K562 (cell line): ENCODE data around the gene ADAMTS2. TPM values are rescaled to one million over a fixed set of nuclear protein-coding genes. Genes with fewer than 3 reads are reported as not detected.
A peak's percentile ranks its signal among the peaks of the same experiment; 100 is the strongest.

Source experiments
- ATAC-seq: fragments of 200-7000 bp; cut with Tn5 transposase; 3 replicates; pipeline ENCODE4 v1.9.1; 2020; ENCODE audit warnings: moderate library complexity
- BruUV-seq: library from RNA; stranded (reverse); fragments of 400-500 nt; replicated peaks from 2 replicates; lab custom pipeline; 2021; lab: Mats Ljungman, UMichigan
- CTCF ChIA-PET: fragments of 300-600 bp; formaldehyde crosslinking; extraction: SDS; loops from one replicate; lab custom pipeline; 2021; ENCODE audit warnings: low intra/inter-chr PET ratio; lab: Yijun Ruan, JAX
- POLR2A ChIA-PET: fragments of 300-600, 350-650 bp; sonication (Branson Sonifier 250); formaldehyde crosslinking; extraction: SDS; loops from one replicate; lab custom pipeline; 2021; ENCODE audit warnings: antibody characterized with exemption, inconsistent platforms; lab: Yijun Ruan, JAX
- DNase-seq, 4 experiments: peaks; one replicate each; pipeline versions ENCODE4 v3.0.0 to v3.0.0-alpha.2; 2011 to 2018; ENCODE audit warnings: low spot score in 3 of 4, mixed read lengths in 3 of 4; ENCODE audit errors: extremely low read depth in 1 of 4
- FAIRE-seq: peaks from 2 replicates; lab custom pipeline; 2011; peaks lifted over from hg19 to GRCh38; lab: Jason Lieb, UNC
- H2AFZ ChIP-seq: 2 replicates; pipeline ENCODE4 v1.6.0; 2011; ENCODE audit warnings: low read depth, low read length, control low read depth, inconsistent platforms
- H3K27ac ChIP-seq: fragments of 200-600 bp; 3 replicates; pipeline ENCODE4 v1.8.0; 2011; ENCODE audit warnings: low read depth, mild to moderate bottlenecking, control low read depth, inconsistent platforms, low read length, moderate library complexity, mixed read lengths; ENCODE audit errors: extremely low read depth
- H3K27me3 ChIP-seq, 2 experiments: fragments of 300-600 bp in 1 of 2; 2 replicates in 1 of 2; 3 replicates in 1 of 2; pipeline versions ENCODE4 v1.6.0 to v1.8.0; 2011; ENCODE audit warnings: inconsistent platforms in 2 of 2, low read length in 2 of 2, mild to moderate bottlenecking in 1 of 2, mixed read lengths in 1 of 2, moderate library complexity in 1 of 2; ENCODE audit not compliant: control insufficient read depth in 2 of 2, insufficient read depth in 2 of 2
- H3K36me3 ChIP-seq: fragments of 300-600 bp; 3 replicates; pipeline ENCODE4 v1.8.0; 2011; ENCODE audit warnings: mild to moderate bottlenecking, low read length, inconsistent platforms; ENCODE audit not compliant: control insufficient read depth, insufficient read depth
- H3K4me1 ChIP-seq, 2 experiments: fragments of 200-600 bp in 1 of 2; replicated peaks in 1 of 2; 2 replicates in 1 of 2; 3 replicates in 1 of 2; pipeline versions ENCODE4 v1.5.1 to v1.8.0; 2011; ENCODE audit warnings: inconsistent platforms in 2 of 2, low read length in 2 of 2, mild to moderate bottlenecking in 1 of 2, mixed read lengths in 1 of 2, moderate library complexity in 1 of 2; ENCODE audit not compliant: control insufficient read depth in 2 of 2, insufficient read depth in 2 of 2
- H3K4me2 ChIP-seq: 2 replicates; pipeline ENCODE4 v1.6.1; 2011; ENCODE audit warnings: low read length, control low read depth, inconsistent platforms, mixed read lengths; ENCODE audit not compliant: insufficient read depth
- H3K4me3 ChIP-seq: fragments of 200-600 bp; sonication (generic), shearing (Covaris generic); 2 replicates; pipeline ENCODE4 v1.5.1; 2016; ENCODE audit warnings: control low read depth, inconsistent platforms
- H3K79me2 ChIP-seq: fragments of 200-600 bp; 3 replicates; pipeline ENCODE4 v1.8.0; 2011; ENCODE audit warnings: low read length, inconsistent platforms; ENCODE audit not compliant: control insufficient read depth, insufficient read depth
- H3K9ac ChIP-seq, 2 experiments: 2 replicates each; pipeline versions ENCODE4 v1.6.0 to v1.6.1; 2011; ENCODE audit warnings: low read depth in 2 of 2, low read length in 2 of 2, control low read depth in 1 of 2, inconsistent platforms in 1 of 2, mild to moderate bottlenecking in 1 of 2, mixed read lengths in 1 of 2; ENCODE audit not compliant: insufficient read depth in 1 of 2
- H3K9me1 ChIP-seq: one replicate; pipeline ENCODE4 v1.6.0; 2011; ENCODE audit warnings: inconsistent platforms, mild to moderate bottlenecking, low read length, moderate library complexity; ENCODE audit not compliant: control insufficient read depth, insufficient read depth
- H3K9me3 ChIP-seq: replicated peaks from 2 replicates; pipeline ENCODE4 v1.5.1; 2011; ENCODE audit warnings: low read depth, low read length, inconsistent platforms; ENCODE audit not compliant: control insufficient read depth, insufficient read depth
- H4K20me1 ChIP-seq: replicated peaks from 2 replicates; pipeline ENCODE4 v1.6.1; 2011; ENCODE audit warnings: low read length, inconsistent platforms, mixed read lengths; ENCODE audit not compliant: control insufficient read depth, insufficient read depth
- MECOM ChIP-seq: fragments of 250-450 bp; sonication (Bioruptor Pico); IDR thresholded peaks from 2 replicates; pipeline ENCODE4 v1.8.0; 2022; ENCODE audit warnings: inconsistent platforms
- RBM17 ChIP-seq: fragments of 200-400 bp; formaldehyde crosslinking; IDR thresholded peaks from 2 replicates; pipeline ENCODE4 v1.6.1; 2017; ENCODE audit warnings: low read depth, mild to moderate bottlenecking, low read length, borderline replicate concordance
- STAG1 ChIP-seq: sonication (generic); formaldehyde crosslinking; IDR thresholded peaks from 2 replicates; pipeline ENCODE4 v1.5.0; 2020; ENCODE audit warnings: missing genetic modification reagents, borderline replicate concordance
- WGBS: fragments of 100-300 bp; shearing (Covaris generic); methylation state at CpG from one replicate; pipeline ENCODE4 v1.1.6; 2016; ENCODE audit warnings: low coverage, mixed read lengths; ENCODE audit not compliant: insufficient coverage; ENCODE audit errors: missing lambda C conversion rate; 5-methylcytosine and 5-hydroxymethylcytosine counted together
- in situ Hi-C: fragments of 300-500 bp; cut with MboI; formaldehyde crosslinking; loops from 4 replicates; pipeline ENCODE4 v1.15.0; 2018; ENCODE audit warnings: inconsistent platforms, mixed read lengths
- intact Hi-C: fragments of 100-400 bp; cut with micrococcal nuclease; formaldehyde crosslinking; loops from 2 replicates; pipeline ENCODE4 v1.14.2; 2022
- polyA plus RNA-seq, 8 experiments: library from polyadenylated mRNA; depleted of rRNA in 4 of 8; stranded (reverse) in 5 of 8; unstranded in 3 of 8; fragments of >200 nt; fragmentation: Nextera tagmentation in 2 of 8; fragmentation: Illumina TruSeq in 1 of 8; extraction: Ambion mirVana in 2 of 8; extraction: Trizol in 1 of 8; gene quantifications; 2 replicates each; pipeline versions ENCODE4 v1.2.1 to v1.2.3, GENCODE V29; 2011 to 2014; ENCODE audit warnings: inconsistent platforms in 1 of 8, missing spikeins in 1 of 8
- total RNA-seq, 7 experiments: library from RNA; depleted of rRNA in 6 of 7; stranded (reverse); fragments of >200 nt in 6 of 7; fragmentation: Illumina TruSeq in 2 of 7; extraction: Trizol in 2 of 7; gene quantifications; 2 replicates each; pipeline versions ENCODE4 v1.2.1 to v1.2.3, GENCODE V29; 2011 to 2021; ENCODE audit warnings: low replicate concordance in 1 of 7
- TF ChIP-seq, protein P1 (sequence below), 3 experiments: fragments of 200-800 bp in 1 of 3; sonication (Bioruptor generic) in 1 of 3; sonication (generic) in 1 of 3; formaldehyde crosslinking in 1 of 3; IDR thresholded peaks; 2 replicates each; pipeline versions ENCODE4 v1.6.1 to v1.8.0; 2016 to 2022; ENCODE audit warnings: mild to moderate bottlenecking in 2 of 3, missing compliant biosample characterization in 2 of 3, missing genetic modification characterization in 2 of 3, missing genetic modification reagents in 1 of 3
- TF ChIP-seq, protein P2 (sequence below), 2 experiments: fragments of 450-650 bp in 1 of 2; sonication (generic) in 1 of 2; formaldehyde crosslinking; conservative IDR thresholded peaks; 2 replicates each; pipeline versions ENCODE4 v1.4.0 to v1.8.1; 2020 to 2022; ENCODE audit warnings: mild to moderate bottlenecking in 1 of 2, missing genetic modification reagents in 1 of 2
- TF ChIP-seq, protein P3 (sequence below), 3 experiments: IDR thresholded peaks in 2 of 3; conservative IDR thresholded peaks in 1 of 3; 2 replicates each; pipeline ENCODE4 v1.5.1; 2011 to 2012; ENCODE audit warnings: low read length in 3 of 3, mild to moderate bottlenecking in 3 of 3, control low read depth in 2 of 3, improper control_type of control experiment in 1 of 3, inconsistent platforms in 1 of 3, low read depth in 1 of 3, mixed read lengths in 1 of 3, moderate library complexity in 1 of 3; ENCODE audit not compliant: insufficient read depth in 2 of 3
- TF ChIP-seq, protein P4 (sequence below), 3 experiments: fragments of 200-800 bp in 1 of 3; fragments of 250-450 bp in 1 of 3; fragments of 450-650 bp in 1 of 3; sonication (Bioruptor Pico) in 1 of 3; sonication (Bioruptor generic) in 1 of 3; formaldehyde crosslinking in 1 of 3; IDR thresholded peaks; 2 replicates each; pipeline versions ENCODE4 v1.6.1 to v1.8.0; 2016 to 2022; ENCODE audit warnings: mild to moderate bottlenecking in 2 of 3, missing genetic modification characterization in 2 of 3, missing compliant biosample characterization in 1 of 3, moderate library complexity in 1 of 3
- TF ChIP-seq, protein P5 (sequence below): fragments of 200-800 bp; sonication (Bioruptor generic); IDR thresholded peaks from 2 replicates; pipeline ENCODE4 v1.6.1; 2017; ENCODE audit warnings: missing genetic modification characterization, missing compliant biosample characterization

ADAMTS2 gene
- total and polyA plus RNA-seq, 9 of the 15 experiments (the other 6 are each of a cell fraction or from before 2014, with no cell fraction given), result not detected

DNA sequence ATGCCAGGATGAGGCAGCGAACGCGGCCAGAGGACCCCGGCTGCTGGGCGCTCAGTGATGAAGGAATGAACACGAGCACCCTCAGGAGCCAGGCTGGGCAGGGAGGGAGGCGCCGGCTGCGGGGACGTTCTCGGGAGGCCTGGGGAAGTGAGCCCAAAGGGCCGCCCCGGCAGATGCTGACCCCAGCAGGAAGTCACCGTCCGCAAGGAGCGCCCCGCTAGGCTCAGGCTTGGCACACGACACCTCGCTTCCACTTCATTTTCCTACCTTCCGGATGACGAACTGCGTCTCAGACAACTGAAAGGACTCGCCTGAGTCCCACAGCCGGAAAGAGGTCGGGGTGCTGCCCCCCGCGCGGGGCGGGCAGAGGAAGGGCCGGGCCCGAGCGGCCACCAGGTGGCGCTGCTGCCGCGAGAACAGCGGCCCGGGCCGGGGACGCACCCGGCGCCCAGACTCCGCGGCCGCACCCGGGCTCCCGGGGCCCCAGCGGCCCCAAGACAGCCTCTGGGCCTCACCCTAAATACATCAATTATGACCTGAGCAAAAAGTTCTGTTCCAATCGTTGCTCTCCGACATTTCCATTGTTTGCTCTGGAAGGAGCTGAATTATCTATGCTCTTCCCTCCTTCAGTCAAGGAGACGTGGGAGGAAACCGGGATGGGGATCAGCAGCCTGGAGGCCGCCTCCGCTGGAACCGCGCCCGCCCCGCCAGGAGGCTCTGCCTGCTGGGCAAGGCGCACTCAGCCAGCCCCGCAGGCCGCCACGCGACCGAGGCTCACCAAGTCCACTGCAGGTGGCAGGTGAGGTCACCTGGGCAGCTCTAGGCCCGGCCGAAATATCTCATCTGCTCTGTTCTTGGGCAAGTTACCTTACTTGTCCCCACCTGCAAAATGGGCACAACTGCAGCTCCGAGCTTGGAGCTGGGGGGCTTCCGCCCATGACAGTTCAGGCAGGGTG lies 178.1 kb downstream of the ADAMTS2 start:
- WGBS, result 16% methylated on average over 62 of the region's 67 CpGs
- H3K27me3 ChIP-seq, result peaks cover 0 to 56% of the 10 kb centered on the region in 2 experiments; a peak in 2 of 5 replicates
- H3K4me1 ChIP-seq, result peaks cover 0 to 14% of the 10 kb centered on the region in 2 experiments; a peak in 2 of 5 replicates
- ChIA-PET POLR2A (no interaction called here), CTCF (interaction anchor here (0.6 to 2.5 kb wide), 3 partner anchors 21 to 502 kb away, joined by 3 to 12 read pairs (median 3); no protein-coding TSS in a partner anchor)
- H3K27ac ChIP-seq, result no peak overlapping the region
- no peak overlapping the region for H3K9ac ChIP-seq
- H3K4me2 ChIP-seq, result peak overlapping the region; percentile 25; the same call in 1 of the 2 replicates
- ATAC-seq (peak; percentile 96), FAIRE-seq (no peak), DNase-seq (peak; percentile 53 to 95 (median 90))
- H4K20me1 ChIP-seq, result no peaks in the 10 kb centered on the region; the same call in 1 of the 2 replicates
- no peak overlapping the region for H3K4me3 ChIP-seq
- H3K9me1 ChIP-seq, result no peaks in the 10 kb centered on the region
- H3K9me3 ChIP-seq, result no peaks in the 10 kb centered on the region
- in situ Hi-C loops, result loop anchor here (5.0 kb wide), 1 partner anchor 330 kb away; no protein-coding TSS in a partner anchor
- no peaks in the 10 kb centered on the region for H3K36me3 ChIP-seq
- no TSS peak for BruUV-seq
- H2AFZ ChIP-seq, result no peak overlapping the region
- intact Hi-C loops, result loop anchor here (1.0 kb wide), 1 partner anchor 327 kb away; no protein-coding TSS in a partner anchor
- H3K79me2 ChIP-seq, result no peaks in the 10 kb centered on the region
- TF ChIP-seq, protein P1, sequence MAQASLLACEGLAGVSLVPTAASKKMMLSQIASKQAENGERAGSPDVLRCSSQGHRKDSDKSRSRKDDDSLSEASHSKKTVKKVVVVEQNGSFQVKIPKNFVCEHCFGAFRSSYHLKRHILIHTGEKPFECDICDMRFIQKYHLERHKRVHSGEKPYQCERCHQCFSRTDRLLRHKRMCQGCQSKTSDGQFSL (CRISPR knock-in tag; IDR thresholded peaks at IDR 0.05), result no peak
- TF ChIP-seq, protein P1 (tag; IDR thresholded peaks at IDR 0.05), result no peak
- TF ChIP-seq, protein P2, sequence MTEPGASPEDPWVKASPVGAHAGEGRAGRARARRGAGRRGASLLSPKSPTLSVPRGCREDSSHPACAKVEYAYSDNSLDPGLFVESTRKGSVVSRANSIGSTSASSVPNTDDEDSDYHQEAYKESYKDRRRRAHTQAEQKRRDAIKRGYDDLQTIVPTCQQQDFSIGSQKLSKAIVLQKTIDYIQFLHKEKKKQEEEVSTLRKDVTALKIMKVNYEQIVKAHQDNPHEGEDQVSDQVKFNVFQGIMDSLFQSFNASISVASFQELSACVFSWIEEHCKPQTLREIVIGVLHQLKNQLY (CRISPR knock-in tag; conservative IDR thresholded peaks at IDR 0.05), result no peak
- TF ChIP-seq, protein P3, sequence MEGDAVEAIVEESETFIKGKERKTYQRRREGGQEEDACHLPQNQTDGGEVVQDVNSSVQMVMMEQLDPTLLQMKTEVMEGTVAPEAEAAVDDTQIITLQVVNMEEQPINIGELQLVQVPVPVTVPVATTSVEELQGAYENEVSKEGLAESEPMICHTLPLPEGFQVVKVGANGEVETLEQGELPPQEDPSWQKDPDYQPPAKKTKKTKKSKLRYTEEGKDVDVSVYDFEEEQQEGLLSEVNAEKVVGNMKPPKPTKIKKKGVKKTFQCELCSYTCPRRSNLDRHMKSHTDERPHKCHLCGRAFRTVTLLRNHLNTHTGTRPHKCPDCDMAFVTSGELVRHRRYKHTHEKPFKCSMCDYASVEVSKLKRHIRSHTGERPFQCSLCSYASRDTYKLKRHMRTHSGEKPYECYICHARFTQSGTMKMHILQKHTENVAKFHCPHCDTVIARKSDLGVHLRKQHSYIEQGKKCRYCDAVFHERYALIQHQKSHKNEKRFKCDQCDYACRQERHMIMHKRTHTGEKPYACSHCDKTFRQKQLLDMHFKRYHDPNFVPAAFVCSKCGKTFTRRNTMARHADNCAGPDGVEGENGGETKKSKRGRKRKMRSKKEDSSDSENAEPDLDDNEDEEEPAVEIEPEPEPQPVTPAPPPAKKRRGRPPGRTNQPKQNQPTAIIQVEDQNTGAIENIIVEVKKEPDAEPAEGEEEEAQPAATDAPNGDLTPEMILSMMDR (IDR thresholded peaks at IDR 0.05 in 2 of 3, conservative IDR thresholded peaks at IDR 0.05 in 1 of 3; ENCODE audit: insufficient read depth in 2 of 3, low read depth in 1 of 3, low read length in 3 of 3), result peak; percentile 74 to 85 (median 77)
- TF ChIP-seq RBM17 (no peak), MECOM (CRISPR knock-in tag) (no peak), STAG1 (CRISPR knock-in tag) (peak; percentile 59; the same call in 1 of the 2 replicates)
- TF ChIP-seq, protein P4, sequence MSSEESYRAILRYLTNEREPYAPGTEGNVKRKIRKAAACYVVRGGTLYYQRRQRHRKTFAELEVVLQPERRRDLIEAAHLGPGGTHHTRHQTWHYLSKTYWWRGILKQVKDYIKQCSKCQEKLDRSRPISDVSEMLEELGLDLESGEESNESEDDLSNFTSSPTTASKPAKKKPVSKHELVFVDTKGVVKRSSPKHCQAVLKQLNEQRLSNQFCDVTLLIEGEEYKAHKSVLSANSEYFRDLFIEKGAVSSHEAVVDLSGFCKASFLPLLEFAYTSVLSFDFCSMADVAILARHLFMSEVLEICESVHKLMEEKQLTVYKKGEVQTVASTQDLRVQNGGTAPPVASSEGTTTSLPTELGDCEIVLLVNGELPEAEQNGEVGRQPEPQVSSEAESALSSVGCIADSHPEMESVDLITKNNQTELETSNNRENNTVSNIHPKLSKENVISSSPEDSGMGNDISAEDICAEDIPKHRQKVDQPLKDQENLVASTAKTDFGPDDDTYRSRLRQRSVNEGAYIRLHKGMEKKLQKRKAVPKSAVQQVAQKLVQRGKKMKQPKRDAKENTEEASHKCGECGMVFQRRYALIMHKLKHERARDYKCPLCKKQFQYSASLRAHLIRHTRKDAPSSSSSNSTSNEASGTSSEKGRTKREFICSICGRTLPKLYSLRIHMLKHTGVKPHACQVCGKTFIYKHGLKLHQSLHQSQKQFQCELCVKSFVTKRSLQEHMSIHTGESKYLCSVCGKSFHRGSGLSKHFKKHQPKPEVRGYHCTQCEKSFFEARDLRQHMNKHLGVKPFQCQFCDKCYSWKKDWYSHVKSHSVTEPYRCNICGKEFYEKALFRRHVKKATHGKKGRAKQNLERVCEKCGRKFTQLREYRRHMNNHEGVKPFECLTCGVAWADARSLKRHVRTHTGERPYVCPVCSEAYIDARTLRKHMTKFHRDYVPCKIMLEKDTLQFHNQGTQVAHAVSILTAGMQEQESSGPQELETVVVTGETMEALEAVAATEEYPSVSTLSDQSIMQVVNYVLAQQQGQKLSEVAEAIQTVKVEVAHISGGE (CRISPR knock-in tag; IDR thresholded peaks at IDR 0.05), result no peak
- TF ChIP-seq, protein P5, sequence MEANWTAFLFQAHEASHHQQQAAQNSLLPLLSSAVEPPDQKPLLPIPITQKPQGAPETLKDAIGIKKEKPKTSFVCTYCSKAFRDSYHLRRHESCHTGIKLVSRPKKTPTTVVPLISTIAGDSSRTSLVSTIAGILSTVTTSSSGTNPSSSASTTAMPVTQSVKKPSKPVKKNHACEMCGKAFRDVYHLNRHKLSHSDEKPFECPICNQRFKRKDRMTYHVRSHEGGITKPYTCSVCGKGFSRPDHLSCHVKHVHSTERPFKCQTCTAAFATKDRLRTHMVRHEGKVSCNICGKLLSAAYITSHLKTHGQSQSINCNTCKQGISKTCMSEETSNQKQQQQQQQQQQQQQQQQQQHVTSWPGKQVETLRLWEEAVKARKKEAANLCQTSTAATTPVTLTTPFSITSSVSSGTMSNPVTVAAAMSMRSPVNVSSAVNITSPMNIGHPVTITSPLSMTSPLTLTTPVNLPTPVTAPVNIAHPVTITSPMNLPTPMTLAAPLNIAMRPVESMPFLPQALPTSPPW (CRISPR knock-in tag), result peak; percentile 41
